ENCODE data around the gene MTMR12. TPM values are rescaled to one million over a fixed set of nuclear protein-coding genes. Genes with fewer than 3 reads are reported as not detected.
"Not testable (repeated sequence)": the region's sequence is repeated elsewhere in the genome, so short reads cannot be mapped to it uniquely, and the experiment has no call there.

The MTMR12 gene
- total RNA-seq, 1 donor from 2014 or later = 28.0 TPM

- TF ChIP-seq CTCF (IDR thresholded peaks at IDR 0.05; ENCODE audit: insufficient read depth, low read length, poor library complexity, severe bottlenecking) = no peak
- Histone ChIP-seq H3K36me3 (ENCODE audit: control insufficient read depth, insufficient read depth, low read length) (no peaks in the 10 kb centered on the region), H3K4me3 (ENCODE audit: low read depth, low read length) (no peak overlapping the region), H3K27me3 (ENCODE audit: control insufficient read depth, insufficient read depth, low read length) (no peaks in the 10 kb centered on the region)
- DNase-seq (ENCODE audit: low read depth) = peak; percentile 62
Measured at GRCh38 chr5:32223972-32224609, 88.6 kb downstream of the MTMR12 start.

- no peak for TF ChIP-seq CTCF (IDR thresholded peaks at IDR 0.05; ENCODE audit: insufficient read depth, low read length, poor library complexity, severe bottlenecking)
- no peak for DNase-seq (ENCODE audit: low read depth)
- H3K4me3 ChIP-seq (ENCODE audit: low read depth, low read length) = no peak overlapping the region
- no peaks in the 10 kb centered on the region for H3K27me3 ChIP-seq (ENCODE audit: control insufficient read depth, insufficient read depth, low read length)
- no peaks in the 10 kb centered on the region for H3K36me3 ChIP-seq (ENCODE audit: control insufficient read depth, insufficient read depth, low read length)
Measured at GRCh38 chr5:32222723-32223470, 89.8 kb downstream of the MTMR12 start.

GRCh38 chr5:32217886-32218396 is 94.8 kb downstream of the MTMR12 start:
- DNase-seq (ENCODE audit: low read depth) = no peak
- no peaks in the 10 kb centered on the region for H3K36me3 ChIP-seq (ENCODE audit: control insufficient read depth, insufficient read depth, low read length)
- no peaks in the 10 kb centered on the region for H3K27me3 ChIP-seq (ENCODE audit: control insufficient read depth, insufficient read depth, low read length)
- no peak overlapping the region for H3K4me3 ChIP-seq (ENCODE audit: low read depth, low read length)
- no peak for TF ChIP-seq CTCF (IDR thresholded peaks at IDR 0.05; ENCODE audit: insufficient read depth, low read length, poor library complexity, severe bottlenecking)

- not testable (repeated sequence) for H3K36me3 ChIP-seq (ENCODE audit: control insufficient read depth, insufficient read depth, low read length); H3K27me3 ChIP-seq (ENCODE audit: control insufficient read depth, insufficient read depth, low read length); H3K4me3 ChIP-seq (ENCODE audit: low read depth, low read length); DNase-seq (ENCODE audit: low read depth)
Measured at GRCh38 chr5:32214344-32214743, 98.4 kb downstream of the MTMR12 start.

GRCh38 chr5:32210151-32210550 is 102.6 kb downstream of the MTMR12 start:
- H3K27me3 ChIP-seq (ENCODE audit: control insufficient read depth, insufficient read depth, low read length) = no peaks in the 10 kb centered on the region
- no peak overlapping the region for H3K4me3 ChIP-seq (ENCODE audit: low read depth, low read length)
- no peaks in the 10 kb centered on the region for H3K36me3 ChIP-seq (ENCODE audit: control insufficient read depth, insufficient read depth, low read length)
- TF ChIP-seq CTCF (IDR thresholded peaks at IDR 0.05; ENCODE audit: insufficient read depth, low read length, poor library complexity, severe bottlenecking) = no peak
- no peak for DNase-seq (ENCODE audit: low read depth)

- not testable (repeated sequence) for H3K36me3 ChIP-seq (ENCODE audit: control insufficient read depth, insufficient read depth, low read length); DNase-seq (ENCODE audit: low read depth); H3K27me3 ChIP-seq (ENCODE audit: control insufficient read depth, insufficient read depth, low read length); H3K4me3 ChIP-seq (ENCODE audit: low read depth, low read length)
Measured at GRCh38 chr5:32208837-32209236, 103.9 kb downstream of the MTMR12 start.

- no peak overlapping the region for H3K4me3 ChIP-seq (ENCODE audit: low read depth, low read length)
Measured at GRCh38 chr5:32207355-32207634, 105.4 kb downstream of the MTMR12 start.

More at GRCh38 chr5:32207355-32207634, 105.4 kb downstream of the MTMR12 start:
- TF ChIP-seq CTCF (IDR thresholded peaks at IDR 0.05; ENCODE audit: insufficient read depth, low read length, poor library complexity, severe bottlenecking) = no peak
- no peaks in the 10 kb centered on the region for H3K27me3 ChIP-seq (ENCODE audit: control insufficient read depth, insufficient read depth, low read length)
- no peak for DNase-seq (ENCODE audit: low read depth)
- no peaks in the 10 kb centered on the region for H3K36me3 ChIP-seq (ENCODE audit: control insufficient read depth, insufficient read depth, low read length)

All from kidney epithelial cell (primary cell).